AG08396 (cell line): ENCODE results near the gene DAZL.

Source experiments
- DNase-seq: peaks from one replicate; pipeline ENCODE4 v3.0.0; 2012; ENCODE audit warnings: low spot score, mixed read lengths

The DAZL gene

DNA sequence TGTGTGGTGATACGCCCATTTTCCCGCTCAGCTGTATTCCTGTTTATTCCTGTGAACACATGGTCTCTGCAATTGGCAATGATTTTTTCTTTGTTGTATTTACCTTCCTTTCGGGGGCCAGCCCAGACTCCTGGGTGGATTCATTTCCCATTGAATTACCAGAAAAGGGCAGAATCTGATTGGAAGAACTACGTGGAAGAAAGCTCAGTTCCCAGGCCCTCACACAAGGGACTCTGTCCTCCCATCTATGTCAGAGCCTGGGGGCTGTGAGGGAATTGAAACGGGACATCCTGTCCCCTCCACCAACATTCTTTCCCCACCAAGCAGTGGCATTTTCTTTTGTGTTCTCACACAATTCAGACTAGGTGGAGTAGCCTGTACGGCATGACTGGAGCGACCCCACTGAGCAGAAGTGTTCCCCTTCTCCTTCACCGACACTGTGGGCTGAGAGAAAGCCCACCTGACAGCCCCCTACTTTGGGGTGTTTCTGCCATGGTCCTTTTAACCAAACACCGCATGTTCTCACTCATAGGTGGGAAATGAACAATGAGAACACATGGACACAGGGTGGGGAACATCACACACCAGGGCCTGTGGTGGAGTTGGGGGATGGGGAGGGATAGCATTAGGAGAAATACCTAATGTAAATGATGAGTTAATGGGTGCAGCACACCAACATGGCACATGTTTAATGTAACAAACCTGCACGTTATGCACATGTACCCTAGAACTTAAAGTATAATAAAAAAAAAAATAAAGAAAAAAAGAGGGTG lies 59.6 kb downstream of the DAZL start:
- no peak for DNase-seq

DNA sequence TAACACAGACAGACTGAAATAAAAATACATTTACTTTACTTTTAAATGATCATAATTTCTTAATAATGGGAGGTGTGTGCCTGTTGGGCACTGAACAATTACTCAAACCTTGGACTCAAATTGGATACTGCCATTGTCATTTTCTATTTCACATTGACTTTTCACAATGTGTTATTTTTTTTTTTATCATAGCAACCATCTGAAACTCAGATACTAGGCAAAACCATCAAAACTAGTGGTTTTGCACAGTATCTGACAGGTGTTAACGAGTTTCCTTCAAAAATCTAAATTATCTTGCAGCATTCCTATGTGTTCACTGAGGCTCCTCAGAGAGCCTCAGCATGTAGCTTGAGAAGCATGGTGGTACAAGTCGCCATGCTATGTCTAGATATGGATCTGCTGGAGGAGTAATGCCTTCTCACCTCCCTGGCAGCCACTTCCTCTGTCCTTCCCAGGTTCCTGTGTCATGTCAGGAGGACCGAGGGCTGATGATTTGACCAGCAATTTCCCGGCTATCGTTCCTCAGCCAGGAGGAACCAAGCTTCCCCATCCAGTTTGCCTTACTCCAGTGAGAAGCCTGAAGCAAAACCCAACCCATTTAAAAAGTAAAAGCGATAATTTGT lies 61.9 kb downstream of the DAZL start:
- DNase-seq = no peak

DNA sequence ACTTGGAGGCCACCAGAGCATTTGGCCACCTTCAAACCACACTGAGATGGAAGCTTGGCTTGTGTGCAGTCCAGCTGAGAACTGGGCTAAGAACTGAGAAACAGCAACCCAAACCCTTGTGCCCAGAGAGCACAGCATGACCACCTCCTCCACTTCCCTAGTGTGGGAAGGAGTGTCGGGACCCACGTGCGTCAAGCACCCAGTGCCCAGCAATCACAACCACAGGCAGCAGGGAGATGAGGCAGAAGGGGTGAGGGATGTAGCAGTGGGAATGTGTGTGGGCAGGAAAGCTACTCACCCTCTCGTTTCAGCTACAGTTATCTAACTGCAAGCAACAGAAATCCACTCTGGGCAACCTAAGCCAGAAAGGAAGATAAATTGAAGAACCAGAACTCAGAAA lies 66.7 kb downstream of the DAZL start:
- no peak for DNase-seq

- DNase-seq = no peak
Measured at GRCh38 chr3:16536996-16537395, 68.2 kb downstream of the DAZL start.
